Bronchial epithelial cell (primary cell): ENCODE data around the gene MVD. TPM values are rescaled to one million over a fixed set of nuclear protein-coding genes. Genes with fewer than 3 reads are reported as not detected.
A peak's percentile ranks its signal among the peaks of the same experiment; 100 is the strongest.

Experiments used
- DNase-seq: peaks from one replicate; pipeline ENCODE4 v3.0.0-alpha.2; 2010; ENCODE audit warnings: low read depth
- FAIRE-seq: peaks from 2 replicates; lab custom pipeline; 2011; peaks lifted over from hg19 to GRCh38; lab: Jason Lieb, UNC
- H3K27me3 ChIP-seq: 2 replicates; pipeline ENCODE4 v1.5.1; 2011; ENCODE audit warnings: low read length; ENCODE audit not compliant: control insufficient read depth, insufficient read depth
- H3K36me3 ChIP-seq: 2 replicates; pipeline ENCODE4 v1.5.1; 2011; ENCODE audit warnings: low read length; ENCODE audit not compliant: control insufficient read depth, insufficient read depth
- H3K4me3 ChIP-seq: 2 replicates; pipeline ENCODE4 v1.5.1; 2011; ENCODE audit warnings: mild to moderate bottlenecking, low read depth, low read length, control low read depth
- CTCF ChIP-seq: IDR thresholded peaks from 2 replicates; pipeline ENCODE4 v1.5.1; 2011; ENCODE audit warnings: mild to moderate bottlenecking, moderate library complexity, low read length, control low read depth, inconsistent platforms; ENCODE audit not compliant: insufficient read depth, severe bottlenecking
- total RNA-seq: library from RNA; depleted of rRNA; stranded (reverse); fragments of >200 nt; gene quantifications from 2 replicates; pipeline ENCODE4 v1.2.1, GENCODE V29; 2014

Gene MVD
- total RNA-seq, 1 donor from 2014 or later = 56.6 TPM

GRCh38 chr16:88665148-88665547, 2.3 kb upstream of the MVD start:
- Histone ChIP-seq H3K4me3 (no peak overlapping the region), H3K36me3 (no peaks in the 10 kb centered on the region), H3K27me3 (no peaks in the 10 kb centered on the region)
- no peak for DNase-seq
- no peak for FAIRE-seq
- no peak for TF ChIP-seq CTCF

- H3K27me3 ChIP-seq = no peaks in the 10 kb centered on the region
- FAIRE-seq = no peak
- no peak for DNase-seq
- H3K4me3 ChIP-seq = peak overlapping the region; percentile 98
- H3K36me3 ChIP-seq = no peaks in the 10 kb centered on the region
- TF ChIP-seq CTCF = no peak
Measured at GRCh38 chr16:88662222-88662842, 559 bp downstream of the MVD start.

GRCh38 chr16:88661468-88661867, 1.4 kb downstream of the MVD start:
- Histone ChIP-seq H3K27me3 (no peaks in the 10 kb centered on the region), H3K4me3 (no peak overlapping the region), H3K36me3 (peaks cover 4% of the 10 kb centered on the region)
- DNase-seq (no peak), FAIRE-seq (no peak)
- no peak for TF ChIP-seq CTCF

- H3K27me3 ChIP-seq = no peaks in the 10 kb centered on the region
- no peak for DNase-seq
- H3K4me3 ChIP-seq = no peak overlapping the region
- H3K36me3 ChIP-seq = peaks cover 10% of the 10 kb centered on the region
- no peak for FAIRE-seq
- TF ChIP-seq CTCF = no peak
Measured at GRCh38 chr16:88659160-88659559, 3.7 kb downstream of the MVD start.

GRCh38 chr16:88658714-88659113, 4.2 kb downstream of the MVD start:
- no peaks in the 10 kb centered on the region for H3K27me3 ChIP-seq
- H3K4me3 ChIP-seq = no peak overlapping the region
- peaks cover 10% of the 10 kb centered on the region for H3K36me3 ChIP-seq
- DNase-seq (no peak), FAIRE-seq (no peak)
- TF ChIP-seq CTCF = no peak

- H3K27me3 ChIP-seq = no peaks in the 10 kb centered on the region
- no peak for TF ChIP-seq CTCF
- no peak overlapping the region for H3K4me3 ChIP-seq
- FAIRE-seq (no peak), DNase-seq (no peak)
- H3K36me3 ChIP-seq = peaks cover 11% of the 10 kb centered on the region
Measured at GRCh38 chr16:88657371-88657770, 5.5 kb downstream of the MVD start.
